ENCODE results near the gene OXT.

The OXT gene

GRCh38 chr20:3088031-3088430 is 16.6 kb downstream of the OXT start:
- DNase-seq, result no peak

- DNase-seq, result no peak
Observed at GRCh38 chr20:3090565-3090964, 19.1 kb downstream of the OXT start.

- DNase-seq, result no peak
Observed at GRCh38 chr20:3092611-3093379, 21.4 kb downstream of the OXT start.

GRCh38 chr20:3093861-3094361 is 22.5 kb downstream of the OXT start:
- DNase-seq, result no peak

- DNase-seq, result no peak
Observed at GRCh38 chr20:3094848-3095629, 23.6 kb downstream of the OXT start.

GRCh38 chr20:3100480-3100879 is 29.1 kb downstream of the OXT start:
- no peak for DNase-seq

- no peak for DNase-seq
Observed at GRCh38 chr20:3101251-3101650, 29.8 kb downstream of the OXT start.

GRCh38 chr20:3101737-3102574 is 30.5 kb downstream of the OXT start:
- no peak for DNase-seq

- no peak for DNase-seq
Observed at GRCh38 chr20:3102575-3103368, 31.4 kb downstream of the OXT start.

- no peak for DNase-seq
Observed at GRCh38 chr20:3103369-3104032, 32.1 kb downstream of the OXT start.

GRCh38 chr20:3105256-3106137 is 34.1 kb downstream of the OXT start:
- DNase-seq, result no peak

GRCh38 chr20:3106185-3106584 is 34.8 kb downstream of the OXT start:
- DNase-seq, result no peak

GRCh38 chr20:3106658-3107463 is 35.4 kb downstream of the OXT start:
- DNase-seq, result no peak

- DNase-seq, result no peak
Observed at GRCh38 chr20:3107464-3108025, 36.1 kb downstream of the OXT start.

GRCh38 chr20:3109350-3110302 is 38.2 kb downstream of the OXT start:
- DNase-seq, result no peak

GRCh38 chr20:3111507-3111906 is 40.1 kb downstream of the OXT start:
- no peak for DNase-seq

- DNase-seq, result no peak
Observed at GRCh38 chr20:3111995-3112394, 40.6 kb downstream of the OXT start.
